Adrenal gland (tissue), 12 donors: ENCODE results near the gene LSM7. TPM values are rescaled to one million over a fixed set of nuclear protein-coding genes. Genes with fewer than 3 reads are reported as not detected.

ENCODE experiments used
- DNase-seq, 7 donors: peaks; one replicate each; pipeline ENCODE4 v3.0.0-alpha.2; 2019 to 2020
- H3K27ac ChIP-seq, 5 donors: fragments of 200-600 bp; sonication (generic) in 4 of 5; 1 replicate in 3 of 5; 2 replicates in 2 of 5; pipeline versions ENCODE4 v1.5.1 to v1.8.0; 2016 to 2020; ENCODE audit warnings: mild to moderate bottlenecking in 1 of 5
- H3K27me3 ChIP-seq: fragments of 200-600 bp; 2 replicates; pipeline ENCODE4 v1.8.0; 2021
- H3K36me3 ChIP-seq, 2 donors: fragments of 200-600 bp; replicated peaks in 1 of 2; 1 replicate in 1 of 2; 2 replicates in 1 of 2; pipeline versions ENCODE4 v1.5.1 to v1.8.0; 2018 to 2022
- H3K4me1 ChIP-seq, 2 donors: fragments of 200-600 bp; replicated peaks in 1 of 2; 1 replicate in 1 of 2; 2 replicates in 1 of 2; pipeline versions ENCODE4 v1.5.1 to v1.8.0; 2018 to 2021
- H3K4me3 ChIP-seq, 4 donors: fragments of 200-600 bp; sonication (generic) in 3 of 4; one replicate each; pipeline ENCODE4 v1.5.1; 2016 to 2018
- H3K9me3 ChIP-seq, 3 donors: fragments of 200-600 bp; sonication (generic) in 1 of 3; replicated peaks in 1 of 3; 1 replicate in 2 of 3; 2 replicates in 1 of 3; pipeline versions ENCODE4 v1.5.1 to v1.8.0; 2016 to 2021
- POLR2A ChIP-seq, 2 donors: fragments of 450-650 bp; IDR thresholded peaks; one replicate each; pipeline ENCODE4 v1.6.1; 2017; ENCODE audit warnings: antibody characterized with exemption in 2 of 2, mild to moderate bottlenecking in 2 of 2, moderate library complexity in 1 of 2
- WGBS, 4 donors: extraction: QIAGEN DNeasy Blood & Tissue Kit in 2 of 4; methylation state at CpG; one replicate each; pipeline versions ENCODE4 v1.1.5 to v1.1.7; 2013 to 2017; 5-methylcytosine and 5-hydroxymethylcytosine counted together
- intact Hi-C, 2 donors: fragments of 100-400 bp; cut with DNase I; formaldehyde crosslinking; loops; one replicate each; pipeline versions ENCODE4 v1.14.1 to v1.15.0; 2022 to 2023
- polyA plus RNA-seq, 3 donors: library from polyadenylated mRNA; stranded (reverse); fragments of 200-250 nt in 2 of 3; fragments of 350-450 nt in 1 of 3; fragmentation: Illumina TruSeq in 1 of 3; extraction: RNeasy Lipid Tissue Mini Kit (QIAGEN cat#74804) in 1 of 3; gene quantifications; one replicate each; pipeline ENCODE4 v1.2.3, GENCODE V29; 2013 to 2014
- total RNA-seq, 9 donors: library from RNA; depleted of rRNA in 4 of 9; stranded (reverse); fragments of >200 nt in 4 of 9; fragments of 120-200 nt in 1 of 9; fragmentation: NEBNext Ultra II Directional in 1 of 9; extraction: Animal tissue kit (Norgen Biotek cat#: 25700) in 1 of 9; gene quantifications; one replicate each; pipeline versions ENCODE4 v1.1.0 to v1.2.4, GENCODE V29; 2013 to 2023
- TF ChIP-seq, protein P1 (sequence below), 6 experiments: fragments of 450-650 bp in 4 of 6; fragments of 200-600 bp in 2 of 6; sonication (generic) in 1 of 6; IDR thresholded peaks; 1 replicate in 5 of 6; 2 replicates in 1 of 6; pipeline versions ENCODE4 v1.5.1 to v1.8.0; 2016 to 2021; ENCODE audit warnings: antibody characterized with exemption in 6 of 6, mild to moderate bottlenecking in 2 of 6, moderate library complexity in 1 of 6
- donor health status: healthy with polysubstance abuse.
- donor health status: Bipolar disorder and iron deficiency.
- donor health status: DM: yes; HTN: yes; CAD: no.
- donor health status: DM: no; HTN: no; CAD: no.
- donor health status: DM: no; HTN: no; CAD: no.
- donor health status: DM: yes; HTN: yes; CAD: no.

The LSM7 gene
- total and polyA plus RNA-seq, 12 donors, result 24.1 to 355 (median 78.1) TPM

DNA sequence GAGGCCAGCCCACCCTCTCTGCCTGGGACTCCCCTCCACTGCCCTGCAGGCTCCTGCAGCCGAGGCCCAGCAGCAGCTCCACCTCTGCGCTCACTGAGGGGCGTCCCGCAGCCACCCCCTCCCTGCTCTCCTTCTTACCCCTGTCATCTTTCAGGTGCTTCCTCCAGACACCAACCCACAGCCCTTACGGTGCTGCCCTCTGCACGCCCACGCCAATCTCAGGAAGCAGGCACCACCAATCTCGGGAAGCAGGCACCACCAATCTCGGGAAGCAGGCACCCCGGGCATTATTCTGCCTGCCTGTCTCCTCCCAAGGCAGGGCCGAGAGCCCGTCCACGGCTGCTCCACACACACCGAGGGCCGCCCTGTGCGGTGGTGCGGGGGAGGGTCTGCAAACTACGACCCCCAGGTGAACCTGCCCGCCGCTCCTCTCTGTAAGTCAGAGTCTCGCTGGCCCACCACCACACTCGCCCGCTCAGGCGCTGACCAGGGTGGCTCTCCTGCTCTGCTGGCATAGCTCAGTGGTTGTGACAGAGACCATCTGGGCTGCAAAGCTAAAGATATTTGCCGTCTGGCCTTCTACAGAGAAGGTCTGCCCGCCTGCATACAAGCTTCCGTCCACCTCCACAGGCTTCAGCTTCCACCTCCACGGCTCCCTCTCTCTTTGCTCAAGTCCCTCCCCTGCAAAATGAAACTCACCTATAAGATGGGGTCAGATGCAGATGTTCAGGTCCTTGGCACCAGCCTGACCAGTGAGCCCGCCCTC is 2.9 kb downstream of the LSM7 start:
- 78 to 83% (median 80%) methylated on average over 14 to 29 of the region's 29 CpGs for WGBS, 4 donors
- DNase-seq, result no peak
- H3K27me3 ChIP-seq, result no peaks in the 10 kb centered on the region
- H3K4me3 ChIP-seq, result no peak overlapping the region
- peaks cover 0 to 29% of the 10 kb centered on the region in 2 donors for H3K36me3 ChIP-seq
- no peaks in the 10 kb centered on the region for H3K9me3 ChIP-seq
- no peak for TF ChIP-seq POLR2A (IDR thresholded peaks at IDR 0.05)
- TF ChIP-seq, protein P1, sequence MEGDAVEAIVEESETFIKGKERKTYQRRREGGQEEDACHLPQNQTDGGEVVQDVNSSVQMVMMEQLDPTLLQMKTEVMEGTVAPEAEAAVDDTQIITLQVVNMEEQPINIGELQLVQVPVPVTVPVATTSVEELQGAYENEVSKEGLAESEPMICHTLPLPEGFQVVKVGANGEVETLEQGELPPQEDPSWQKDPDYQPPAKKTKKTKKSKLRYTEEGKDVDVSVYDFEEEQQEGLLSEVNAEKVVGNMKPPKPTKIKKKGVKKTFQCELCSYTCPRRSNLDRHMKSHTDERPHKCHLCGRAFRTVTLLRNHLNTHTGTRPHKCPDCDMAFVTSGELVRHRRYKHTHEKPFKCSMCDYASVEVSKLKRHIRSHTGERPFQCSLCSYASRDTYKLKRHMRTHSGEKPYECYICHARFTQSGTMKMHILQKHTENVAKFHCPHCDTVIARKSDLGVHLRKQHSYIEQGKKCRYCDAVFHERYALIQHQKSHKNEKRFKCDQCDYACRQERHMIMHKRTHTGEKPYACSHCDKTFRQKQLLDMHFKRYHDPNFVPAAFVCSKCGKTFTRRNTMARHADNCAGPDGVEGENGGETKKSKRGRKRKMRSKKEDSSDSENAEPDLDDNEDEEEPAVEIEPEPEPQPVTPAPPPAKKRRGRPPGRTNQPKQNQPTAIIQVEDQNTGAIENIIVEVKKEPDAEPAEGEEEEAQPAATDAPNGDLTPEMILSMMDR (IDR thresholded peaks at IDR 0.05), result no peak
- intact Hi-C loops, result no loop called here
- peaks cover 17 to 27% of the 10 kb centered on the region in 2 donors for H3K4me1 ChIP-seq
- no peak overlapping the region for H3K27ac ChIP-seq

DNA sequence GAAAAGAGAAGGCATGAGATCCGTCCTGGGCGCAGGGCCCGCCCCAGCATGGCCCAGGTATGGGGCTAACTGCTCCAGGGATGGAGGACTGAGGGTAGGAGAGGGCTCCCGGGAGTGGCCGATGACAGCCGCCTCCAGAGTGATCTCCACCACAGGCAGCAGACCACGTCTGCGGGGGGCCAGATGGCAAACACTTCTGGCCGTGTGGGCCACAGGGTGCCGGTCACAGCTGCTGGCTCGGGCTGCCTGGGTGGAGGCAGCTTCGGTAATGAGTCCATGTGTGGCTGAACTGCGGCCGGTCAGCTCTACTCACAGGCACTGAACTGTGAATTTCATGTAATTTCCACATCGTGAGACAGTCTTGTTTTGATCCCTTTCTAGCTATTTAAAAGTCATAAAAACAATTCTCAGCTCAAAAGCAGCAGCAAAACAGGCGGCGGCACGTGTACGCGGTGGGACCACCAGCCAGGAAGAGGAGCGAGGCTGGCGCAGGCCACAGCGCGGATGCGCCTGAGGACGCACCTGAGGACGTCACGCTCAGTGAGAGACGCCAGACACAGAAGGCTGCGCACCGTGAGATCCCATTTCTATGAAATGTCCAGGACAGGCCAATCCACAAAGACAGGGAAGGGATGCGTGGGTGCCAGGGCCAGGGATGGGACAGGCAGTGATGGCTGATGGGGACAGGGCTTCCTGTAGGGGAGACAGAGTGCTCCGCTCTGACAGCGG is 4.0 kb downstream of the LSM7 start:
- no peak for DNase-seq
- no peak overlapping the region for H3K4me3 ChIP-seq
- TF ChIP-seq, protein P1 (IDR thresholded peaks at IDR 0.05), result no peak
- no peak for TF ChIP-seq POLR2A (IDR thresholded peaks at IDR 0.05)
- H3K4me1 ChIP-seq, result peaks cover 11 to 21% of the 10 kb centered on the region in 2 donors
- H3K27me3 ChIP-seq, result no peaks in the 10 kb centered on the region
- H3K36me3 ChIP-seq, result peaks cover 0 to 29% of the 10 kb centered on the region in 2 donors
- intact Hi-C loops, result no loop called here
- H3K27ac ChIP-seq, result no peak overlapping the region
- no peaks in the 10 kb centered on the region for H3K9me3 ChIP-seq
- 88 to 91% (median 90%) methylated on average over 32 to 34 of the region's 34 CpGs for WGBS, 4 donors

DNA sequence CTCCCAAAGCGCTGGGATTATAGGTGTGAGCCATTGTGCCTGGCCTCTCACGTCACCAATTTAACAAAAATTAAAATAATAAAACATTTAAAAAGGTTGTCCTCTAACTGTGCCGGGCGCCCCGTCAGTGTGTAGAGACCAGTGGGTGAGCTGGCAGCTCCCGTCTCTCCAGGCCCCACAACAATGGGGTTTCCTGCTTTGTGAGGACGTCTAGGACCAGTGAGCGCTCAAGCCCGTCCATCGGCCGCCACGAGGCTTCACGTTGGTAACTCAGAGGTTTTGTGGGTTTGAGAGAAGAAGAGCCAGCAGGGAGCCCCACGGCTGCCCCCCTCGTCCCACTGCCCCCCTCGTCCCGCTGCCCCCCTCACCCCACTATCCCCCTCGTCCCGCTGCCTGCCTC is 4.7 kb downstream of the LSM7 start:
- Histone ChIP-seq H3K4me3 (no peak overlapping the region), H3K36me3 (peaks cover 0 to 29% of the 10 kb centered on the region in 2 donors), H3K27ac (no peak overlapping the region), H3K9me3 (no peaks in the 10 kb centered on the region), H3K27me3 (no peaks in the 10 kb centered on the region), H3K4me1 (peaks cover 6 to 14% of the 10 kb centered on the region in 2 donors)
- WGBS, 4 donors, result 85 to 93% (median 90%) methylated on average over 16 to 19 of the region's 19 CpGs
- intact Hi-C loops, result no loop called here
- no peak for DNase-seq
- no peak for TF ChIP-seq POLR2A (IDR thresholded peaks at IDR 0.05)
- TF ChIP-seq, protein P1 (IDR thresholded peaks at IDR 0.05), result no peak

- Histone ChIP-seq H3K9me3 (no peaks in the 10 kb centered on the region), H3K4me1 (no peaks in the 10 kb centered on the region), H3K27me3 (no peaks in the 10 kb centered on the region), H3K4me3 (no peak overlapping the region), H3K36me3 (peaks cover 0 to 29% of the 10 kb centered on the region in 2 donors), H3K27ac (no peak overlapping the region)
- DNase-seq, result no peak
- TF ChIP-seq POLR2A (IDR thresholded peaks at IDR 0.05), result no peak
- TF ChIP-seq, protein P1 (IDR thresholded peaks at IDR 0.05), result no peak
- 90 to 94% (median 91%) methylated on average over 22 to 39 of the region's 39 CpGs for WGBS, 4 donors
- intact Hi-C loops, result no loop called here
Measured at GRCh38 chr19:2321565-2322283, 6.7 kb downstream of the LSM7 start.
